Measurements from ENCODE around the gene ELAVL3.

GRCh38 chr19:11507370-11508078 lies 26.7 kb upstream of the ELAVL3 start:
- TF ChIP-seq FOXM1 (IDR thresholded peaks at IDR 0.05; ENCODE audit: borderline replicate concordance) (no peak), SP1 (IDR thresholded peaks at IDR 0.05) (no peak), ARNT (IDR thresholded peaks at IDR 0.05) (no peak), FOXK2 (IDR thresholded peaks at IDR 0.05) (no peak), TARDBP (IDR thresholded peaks at IDR 0.05) (no peak), BHLHE40 (IDR thresholded peaks at IDR 0.05; ENCODE audit: borderline replicate concordance) (no peak), ZNF384 (IDR thresholded peaks at IDR 0.05) (no peak), NFRKB (IDR thresholded peaks at IDR 0.05) (no peak), HDGF (IDR thresholded peaks at IDR 0.05; ENCODE audit: borderline replicate concordance) (no peak), CTBP1 (IDR thresholded peaks at IDR 0.05; ENCODE audit: borderline replicate concordance) (no peak), FOXA1 (IDR thresholded peaks at IDR 0.05) (no peak), LEF1 (IDR thresholded peaks at IDR 0.05; ENCODE audit: borderline replicate concordance) (no peak), ELF4 (IDR thresholded peaks at IDR 0.05) (no peak)

All from HEK293T (cell line).